ENCODE data around the gene CACNA2D3. TPM values are rescaled to one million over a fixed set of nuclear protein-coding genes. Genes with fewer than 3 reads are reported as not detected.

The CACNA2D3 gene
- total and polyA plus RNA-seq, 4 donors, result 0.06 to 0.37 (median 0.08) TPM; not detected in 1

- no peaks in the 10 kb centered on the region for H3K36me3 ChIP-seq (ENCODE audit: control insufficient read depth in 4 of 4, insufficient read depth in 3 of 4, low read depth in 1 of 4, low read length in 3 of 4)
- no peaks in the 10 kb centered on the region for H3K27me3 ChIP-seq (ENCODE audit: control insufficient read depth in 4 of 4, insufficient read depth in 4 of 4, low read length in 3 of 4)
- TF ChIP-seq HNF4G (IDR thresholded peaks at IDR 0.05) (no peak), TAF1 (conservative IDR thresholded peaks at IDR 0.05) (no peak), YY1 (IDR thresholded peaks at IDR 0.05) (no peak), SP1 (IDR thresholded peaks at IDR 0.05) (no peak), FOXA2 (IDR thresholded peaks at IDR 0.05) (no peak), RXRA (IDR thresholded peaks at IDR 0.05) (no peak), ZBTB33 (IDR thresholded peaks at IDR 0.05) (no peak), JUND (IDR thresholded peaks at IDR 0.05) (no peak), GABPA (IDR thresholded peaks at IDR 0.05 in 1 of 2, conservative IDR thresholded peaks at IDR 0.05 in 1 of 2) (no peak)
- no peak overlapping the region for H3K27ac ChIP-seq (ENCODE audit: low read depth in 1 of 2, low read length in 2 of 2)
- 72% methylated on average over 2 of the region's 2 CpGs for WGBS
- H3K4me3 ChIP-seq (ENCODE audit: low read depth in 1 of 3, low read length in 3 of 3), result no peak overlapping the region
- H3K9ac ChIP-seq (ENCODE audit: low read depth in 1 of 2, low read length in 2 of 2), result no peak overlapping the region
- H3K9me3 ChIP-seq (ENCODE audit: control insufficient read depth in 4 of 4, low read length in 3 of 4), result no peaks in the 10 kb centered on the region
- no peak for DNase-seq (ENCODE audit: low spot score)
- no peaks in the 10 kb centered on the region for H3K4me1 ChIP-seq (ENCODE audit: control insufficient read depth in 4 of 4, insufficient read depth in 4 of 4, low read length in 3 of 4)
These were observed 648.7 kb downstream of the CACNA2D3 start for GRCh38 chr3:54771050-54771449.

- no peak overlapping the region for H3K9ac ChIP-seq (ENCODE audit: low read depth in 1 of 2, low read length in 2 of 2)
- TF ChIP-seq FOXA1 (IDR thresholded peaks at IDR 0.05), result no peak
- no peak for TF ChIP-seq SP1 (IDR thresholded peaks at IDR 0.05)
- no peaks in the 10 kb centered on the region for H3K4me1 ChIP-seq (ENCODE audit: control insufficient read depth in 4 of 4, insufficient read depth in 4 of 4, low read length in 3 of 4)
- H3K36me3 ChIP-seq (ENCODE audit: control insufficient read depth in 4 of 4, insufficient read depth in 3 of 4, low read depth in 1 of 4, low read length in 3 of 4), result no peaks in the 10 kb centered on the region
- H3K9me3 ChIP-seq (ENCODE audit: control insufficient read depth in 4 of 4, low read length in 3 of 4), result no peaks in the 10 kb centered on the region
- DNase-seq (ENCODE audit: low spot score), result no peak
- H3K4me3 ChIP-seq (ENCODE audit: low read depth in 1 of 3, low read length in 3 of 3), result no peak overlapping the region
- H3K27me3 ChIP-seq (ENCODE audit: control insufficient read depth in 4 of 4, insufficient read depth in 4 of 4, low read length in 3 of 4), result no peaks in the 10 kb centered on the region
- H3K27ac ChIP-seq (ENCODE audit: low read depth in 1 of 2, low read length in 2 of 2), result no peak overlapping the region
- 84% methylated on average over 2 of the region's 2 CpGs for WGBS
These were observed 649.7 kb downstream of the CACNA2D3 start for GRCh38 chr3:54772051-54772450.

DNA sequence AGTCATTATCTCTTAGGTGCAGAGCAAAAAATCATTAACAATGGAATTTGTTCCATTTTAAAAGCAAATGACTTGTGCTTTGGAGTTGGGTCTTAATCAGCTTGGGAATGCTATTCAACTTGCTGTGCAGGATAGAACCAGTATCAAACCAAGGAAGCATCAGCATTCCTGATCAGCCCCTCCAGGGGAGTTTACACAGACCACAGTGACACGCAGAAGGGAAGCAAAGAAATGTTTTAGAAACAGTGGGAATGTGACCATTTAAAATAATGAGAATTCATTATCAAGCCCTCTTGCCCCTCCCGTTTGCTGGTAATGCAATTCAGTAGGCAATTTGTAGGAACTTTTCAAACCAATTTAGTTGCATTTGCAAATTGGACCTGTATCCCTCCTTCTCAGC, 650.4 kb downstream of the CACNA2D3 start:
- no peak overlapping the region for H3K27ac ChIP-seq (ENCODE audit: low read depth in 1 of 2, low read length in 2 of 2)
- H3K4me1 ChIP-seq (ENCODE audit: control insufficient read depth in 4 of 4, insufficient read depth in 4 of 4, low read length in 3 of 4), result no peaks in the 10 kb centered on the region
- no peaks in the 10 kb centered on the region for H3K27me3 ChIP-seq (ENCODE audit: control insufficient read depth in 4 of 4, insufficient read depth in 4 of 4, low read length in 3 of 4)
- H3K9me3 ChIP-seq (ENCODE audit: control insufficient read depth in 4 of 4, low read length in 3 of 4), result no peaks in the 10 kb centered on the region
- H3K4me3 ChIP-seq (ENCODE audit: low read depth in 1 of 3, low read length in 3 of 3), result no peak overlapping the region
- TF ChIP-seq, protein P1, sequence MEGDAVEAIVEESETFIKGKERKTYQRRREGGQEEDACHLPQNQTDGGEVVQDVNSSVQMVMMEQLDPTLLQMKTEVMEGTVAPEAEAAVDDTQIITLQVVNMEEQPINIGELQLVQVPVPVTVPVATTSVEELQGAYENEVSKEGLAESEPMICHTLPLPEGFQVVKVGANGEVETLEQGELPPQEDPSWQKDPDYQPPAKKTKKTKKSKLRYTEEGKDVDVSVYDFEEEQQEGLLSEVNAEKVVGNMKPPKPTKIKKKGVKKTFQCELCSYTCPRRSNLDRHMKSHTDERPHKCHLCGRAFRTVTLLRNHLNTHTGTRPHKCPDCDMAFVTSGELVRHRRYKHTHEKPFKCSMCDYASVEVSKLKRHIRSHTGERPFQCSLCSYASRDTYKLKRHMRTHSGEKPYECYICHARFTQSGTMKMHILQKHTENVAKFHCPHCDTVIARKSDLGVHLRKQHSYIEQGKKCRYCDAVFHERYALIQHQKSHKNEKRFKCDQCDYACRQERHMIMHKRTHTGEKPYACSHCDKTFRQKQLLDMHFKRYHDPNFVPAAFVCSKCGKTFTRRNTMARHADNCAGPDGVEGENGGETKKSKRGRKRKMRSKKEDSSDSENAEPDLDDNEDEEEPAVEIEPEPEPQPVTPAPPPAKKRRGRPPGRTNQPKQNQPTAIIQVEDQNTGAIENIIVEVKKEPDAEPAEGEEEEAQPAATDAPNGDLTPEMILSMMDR (IDR thresholded peaks at IDR 0.05; ENCODE audit: low read depth, low read length, missing input control), result no peak
- TF ChIP-seq, protein P2, sequence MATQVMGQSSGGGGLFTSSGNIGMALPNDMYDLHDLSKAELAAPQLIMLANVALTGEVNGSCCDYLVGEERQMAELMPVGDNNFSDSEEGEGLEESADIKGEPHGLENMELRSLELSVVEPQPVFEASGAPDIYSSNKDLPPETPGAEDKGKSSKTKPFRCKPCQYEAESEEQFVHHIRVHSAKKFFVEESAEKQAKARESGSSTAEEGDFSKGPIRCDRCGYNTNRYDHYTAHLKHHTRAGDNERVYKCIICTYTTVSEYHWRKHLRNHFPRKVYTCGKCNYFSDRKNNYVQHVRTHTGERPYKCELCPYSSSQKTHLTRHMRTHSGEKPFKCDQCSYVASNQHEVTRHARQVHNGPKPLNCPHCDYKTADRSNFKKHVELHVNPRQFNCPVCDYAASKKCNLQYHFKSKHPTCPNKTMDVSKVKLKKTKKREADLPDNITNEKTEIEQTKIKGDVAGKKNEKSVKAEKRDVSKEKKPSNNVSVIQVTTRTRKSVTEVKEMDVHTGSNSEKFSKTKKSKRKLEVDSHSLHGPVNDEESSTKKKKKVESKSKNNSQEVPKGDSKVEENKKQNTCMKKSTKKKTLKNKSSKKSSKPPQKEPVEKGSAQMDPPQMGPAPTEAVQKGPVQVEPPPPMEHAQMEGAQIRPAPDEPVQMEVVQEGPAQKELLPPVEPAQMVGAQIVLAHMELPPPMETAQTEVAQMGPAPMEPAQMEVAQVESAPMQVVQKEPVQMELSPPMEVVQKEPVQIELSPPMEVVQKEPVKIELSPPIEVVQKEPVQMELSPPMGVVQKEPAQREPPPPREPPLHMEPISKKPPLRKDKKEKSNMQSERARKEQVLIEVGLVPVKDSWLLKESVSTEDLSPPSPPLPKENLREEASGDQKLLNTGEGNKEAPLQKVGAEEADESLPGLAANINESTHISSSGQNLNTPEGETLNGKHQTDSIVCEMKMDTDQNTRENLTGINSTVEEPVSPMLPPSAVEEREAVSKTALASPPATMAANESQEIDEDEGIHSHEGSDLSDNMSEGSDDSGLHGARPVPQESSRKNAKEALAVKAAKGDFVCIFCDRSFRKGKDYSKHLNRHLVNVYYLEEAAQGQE (IDR thresholded peaks at IDR 0.05), result no peak
- TF ChIP-seq HNF4A (conservative IDR thresholded peaks at IDR 0.05) (no peak), RXRA (IDR thresholded peaks at IDR 0.05) (no peak), MAX (IDR thresholded peaks at IDR 0.05) (no peak), RAD21 (IDR thresholded peaks at IDR 0.05) (no peak), JUND (IDR thresholded peaks at IDR 0.05) (no peak), ZBTB33 (IDR thresholded peaks at IDR 0.05) (no peak), SP1 (IDR thresholded peaks at IDR 0.05) (no peak), NR2F2 (IDR thresholded peaks at IDR 0.05) (no peak), FOXA2 (IDR thresholded peaks at IDR 0.05) (no peak), EGR1 (IDR thresholded peaks at IDR 0.05; ENCODE audit: low read depth in 2 of 2) (no peak), YY1 (IDR thresholded peaks at IDR 0.05) (no peak)
- H3K9ac ChIP-seq (ENCODE audit: low read depth in 1 of 2, low read length in 2 of 2), result no peak overlapping the region
- no peak for DNase-seq (ENCODE audit: low spot score)
- no peaks in the 10 kb centered on the region for H3K36me3 ChIP-seq (ENCODE audit: control insufficient read depth in 4 of 4, insufficient read depth in 3 of 4, low read depth in 1 of 4, low read length in 3 of 4)
- 63% methylated on average over 2 of the region's 2 CpGs for WGBS
